ENCODE measurements around the gene ARHGAP21. TPM values are rescaled to one million over a fixed set of nuclear protein-coding genes. Genes with fewer than 3 reads are reported as not detected.

ARHGAP21 gene
- total RNA-seq, 1 donor from 2014 or later = 80.6 TPM

GRCh38 chr10:24536636-24537035 lies 187.1 kb downstream of the ARHGAP21 start:
- no peak for TF ChIP-seq CTCF (IDR thresholded peaks at IDR 0.05; ENCODE audit: insufficient read depth, low read length, severe bottlenecking)
- DNase-seq (ENCODE audit: low read depth) (no peak), FAIRE-seq (no peak)
- H3K36me3 ChIP-seq (ENCODE audit: control insufficient read depth, insufficient read depth, low read length) = peaks cover 22% of the 10 kb centered on the region
- no peaks in the 10 kb centered on the region for H3K27me3 ChIP-seq (ENCODE audit: control insufficient read depth, insufficient read depth, low read length)
- no peak overlapping the region for H3K4me3 ChIP-seq (ENCODE audit: low read depth, low read length)

GRCh38 chr10:24533981-24534380 lies 189.7 kb downstream of the ARHGAP21 start:
- TF ChIP-seq CTCF (IDR thresholded peaks at IDR 0.05; ENCODE audit: insufficient read depth, low read length, severe bottlenecking) = no peak
- Histone ChIP-seq H3K4me3 (ENCODE audit: low read depth, low read length) (no peak overlapping the region), H3K27me3 (ENCODE audit: control insufficient read depth, insufficient read depth, low read length) (no peaks in the 10 kb centered on the region), H3K36me3 (ENCODE audit: control insufficient read depth, insufficient read depth, low read length) (peaks cover 30% of the 10 kb centered on the region)
- DNase-seq (ENCODE audit: low read depth) = no peak
- no peak for FAIRE-seq

Other genes starting within 250 kb of the ARHGAP21 start
- gene PRTFDC1, start 228.7 kb upstream of the ARHGAP21 start, total RNA-seq = 2.4 and 5.5 TPM in 2 replicates

Measured in bronchial epithelial cell (primary cell).